CD14-positive monocyte (primary cell): ENCODE measurements around the gene MYPN. TPM values are rescaled to one million over a fixed set of nuclear protein-coding genes. Genes with fewer than 3 reads are reported as not detected.

Source experiments
- DNase-seq, 3 donors: peaks; one replicate each; pipeline ENCODE4 v3.0.0-alpha.2; 2011 to 2022
- H2AFZ ChIP-seq: 2 replicates; pipeline ENCODE4 v1.6.0; 2012; ENCODE audit warnings: mild to moderate bottlenecking, low read depth, low read length, inconsistent platforms; ENCODE audit not compliant: insufficient read depth, poor library complexity, severe bottlenecking
- H3K27ac ChIP-seq, 2 donors: 1 replicate in 1 of 2; 2 replicates in 1 of 2; pipeline ENCODE4 v1.5.1; 2012 to 2013; ENCODE audit warnings: low read length in 2 of 2, control low read depth in 1 of 2, inconsistent platforms in 1 of 2, low read depth in 1 of 2, mild to moderate bottlenecking in 1 of 2
- H3K27me3 ChIP-seq, 2 donors: one replicate each; pipeline versions ENCODE4 v1.6.0 to v1.6.1; 2011 to 2013; ENCODE audit warnings: low read length in 2 of 2; ENCODE audit not compliant: control insufficient read depth in 2 of 2, insufficient read depth in 2 of 2
- H3K36me3 ChIP-seq, 2 donors: replicated peaks in 1 of 2; 1 replicate in 1 of 2; 2 replicates in 1 of 2; pipeline versions ENCODE4 v1.5.1 to v1.6.1; 2012 to 2013; ENCODE audit warnings: low read length in 2 of 2, control low read depth in 1 of 2, inconsistent platforms in 1 of 2, mild to moderate bottlenecking in 1 of 2; ENCODE audit not compliant: insufficient read depth in 2 of 2, control insufficient read depth in 1 of 2
- H3K4me1 ChIP-seq, 2 donors: 1 replicate in 1 of 2; 2 replicates in 1 of 2; pipeline versions ENCODE4 v1.5.1 to v1.6.1; 2012 to 2013; ENCODE audit warnings: low read length in 2 of 2, control low read depth in 1 of 2, inconsistent platforms in 1 of 2, mild to moderate bottlenecking in 1 of 2, moderate library complexity in 1 of 2; ENCODE audit not compliant: insufficient read depth in 2 of 2, control insufficient read depth in 1 of 2
- H3K4me2 ChIP-seq: replicated peaks from 2 replicates; pipeline ENCODE3; 2012; ENCODE audit warnings: low read length, moderate library complexity, mild to moderate bottlenecking; ENCODE audit not compliant: poor library complexity, severe bottlenecking; ENCODE audit errors: extremely low read depth
- H3K4me3 ChIP-seq, 3 experiments: fragments of 200-600 bp in 1 of 3; sonication (generic) in 1 of 3; replicated peaks in 1 of 3; 1 replicate in 2 of 3; 2 replicates in 1 of 3; pipeline ENCODE4 v1.5.1; 2011 to 2013; ENCODE audit warnings: low read length in 3 of 3, mild to moderate bottlenecking in 3 of 3, control low read depth in 2 of 3, low read depth in 2 of 3, inconsistent platforms in 1 of 3, moderate library complexity in 1 of 3
- H3K79me2 ChIP-seq: 2 replicates; pipeline ENCODE4 v1.6.0; 2012; ENCODE audit warnings: mild to moderate bottlenecking, control low read depth, inconsistent platforms, low read length, moderate library complexity; ENCODE audit not compliant: insufficient read depth
- H3K9ac ChIP-seq: 2 replicates; pipeline ENCODE4 v1.6.0; 2017; ENCODE audit warnings: low read length, mild to moderate bottlenecking; ENCODE audit not compliant: insufficient read depth, poor library complexity, severe bottlenecking
- H3K9me3 ChIP-seq, 2 donors: replicated peaks in 1 of 2; 1 replicate in 1 of 2; 2 replicates in 1 of 2; pipeline versions ENCODE4 v1.5.1 to v1.6.1; 2012 to 2013; ENCODE audit warnings: low read length in 2 of 2, control low read depth in 1 of 2; ENCODE audit not compliant: control insufficient read depth in 1 of 2, insufficient read depth in 1 of 2
- H4K20me1 ChIP-seq: 2 replicates; pipeline ENCODE4 v1.6.0; 2012; ENCODE audit warnings: mild to moderate bottlenecking, low read length, control low read depth, moderate library complexity; ENCODE audit not compliant: insufficient read depth
- H3K27ac Mint-ChIP-seq, 7 donors: one replicate each; pipeline ENCODE4 v1.8.0; 2020; ENCODE audit warnings: mild to moderate bottlenecking in 7 of 7, mixed read lengths in 7 of 7, moderate library complexity in 6 of 7, inconsistent platforms in 2 of 7
- H3K27me3 Mint-ChIP-seq, 3 donors: one replicate each; pipeline ENCODE4 v1.8.0; 2021 to 2022; ENCODE audit warnings: low read depth in 3 of 3, mild to moderate bottlenecking in 3 of 3, mixed read lengths in 3 of 3, moderate library complexity in 3 of 3, inconsistent platforms in 1 of 3
- H3K36me3 Mint-ChIP-seq, 2 donors: one replicate each; pipeline ENCODE4 v1.8.0; 2020; ENCODE audit warnings: mixed read lengths in 2 of 2, inconsistent platforms in 1 of 2, mild to moderate bottlenecking in 1 of 2
- H3K4me1 Mint-ChIP-seq: one replicate; pipeline ENCODE4 v1.8.0; 2020; ENCODE audit warnings: mild to moderate bottlenecking, mixed read lengths
- H3K4me3 Mint-ChIP-seq, 2 donors: one replicate each; pipeline ENCODE4 v1.8.0; 2020; ENCODE audit warnings: mild to moderate bottlenecking in 2 of 2, mixed read lengths in 2 of 2, moderate library complexity in 1 of 2
- H3K9me3 Mint-ChIP-seq, 7 donors: one replicate each; pipeline ENCODE4 v1.8.0; 2020 to 2022; ENCODE audit warnings: mixed read lengths in 7 of 7, mild to moderate bottlenecking in 6 of 7, moderate library complexity in 6 of 7, inconsistent platforms in 2 of 7
- CTCF ChIP-seq: fragments of 200-600 bp; IDR thresholded peaks from one replicate; pipeline ENCODE4 v1.8.0; 2022; ENCODE audit warnings: antibody characterized with exemption, mild to moderate bottlenecking
- WGBS: methylation state at CpG from one replicate; pipeline ENCODE4 v1.1.5; 2013; ENCODE audit warnings: missing lambda C conversion rate; ENCODE audit not compliant: insufficient coverage; 5-methylcytosine and 5-hydroxymethylcytosine counted together
- intact Hi-C, 2 donors: fragments of 100-400 bp; cut with micrococcal nuclease; formaldehyde crosslinking; loops; one replicate each; pipeline versions ENCODE4 v1.15.0 to v1.15.1; 2023
- polyA plus RNA-seq, 3 donors: library from polyadenylated mRNA; depleted of rRNA in 1 of 3; unstranded in 2 of 3; stranded (reverse) in 1 of 3; fragments of 300-500 nt in 2 of 3; fragments of >200 nt in 1 of 3; fragmentation: Illumina TruSeq in 2 of 3; gene quantifications; 1 replicate in 2 of 3; 2 replicates in 1 of 3; pipeline ENCODE4 v1.2.3, GENCODE V29; 2012 to 2021

Gene MYPN
- polyA plus RNA-seq, 3 donors = not detected

GRCh38 chr10:68103901-68104300 is 5.4 kb upstream of the MYPN start:
- H3K27me3 ChIP-seq = no peaks in the 10 kb centered on the region
- TF ChIP-seq CTCF = no peak
- H3K4me2 ChIP-seq = no peak overlapping the region
- Mint-ChIP-seq H3K4me1 (peaks cover 2% of the 10 kb centered on the region), H3K27ac (peak overlapping the region in 1 of 7 donors; percentile 28), H3K36me3 (no peaks in the 10 kb centered on the region), H3K9me3 (no peaks in the 10 kb centered on the region), H3K27me3 (peaks cover 0 to 5% (median 3%) of the 10 kb centered on the region in 3 donors), H3K4me3 (no peak overlapping the region)
- no peak overlapping the region for H3K4me3 ChIP-seq
- whole genome bisulfite sequencing = no CpG with 5 or more reads among the region's 3 CpGs
- H3K9ac ChIP-seq = no peak overlapping the region
- H3K27ac ChIP-seq = no peak overlapping the region
- no peaks in the 10 kb centered on the region for H3K4me1 ChIP-seq
- H3K9me3 ChIP-seq = no peaks in the 10 kb centered on the region
- H3K36me3 ChIP-seq = no peaks in the 10 kb centered on the region
- H3K79me2 ChIP-seq = no peaks in the 10 kb centered on the region
- no peaks in the 10 kb centered on the region for H4K20me1 ChIP-seq
- no peak overlapping the region for H2AFZ ChIP-seq
- intact Hi-C loops = no loop called here
- DNase-seq = no peak

DNA sequence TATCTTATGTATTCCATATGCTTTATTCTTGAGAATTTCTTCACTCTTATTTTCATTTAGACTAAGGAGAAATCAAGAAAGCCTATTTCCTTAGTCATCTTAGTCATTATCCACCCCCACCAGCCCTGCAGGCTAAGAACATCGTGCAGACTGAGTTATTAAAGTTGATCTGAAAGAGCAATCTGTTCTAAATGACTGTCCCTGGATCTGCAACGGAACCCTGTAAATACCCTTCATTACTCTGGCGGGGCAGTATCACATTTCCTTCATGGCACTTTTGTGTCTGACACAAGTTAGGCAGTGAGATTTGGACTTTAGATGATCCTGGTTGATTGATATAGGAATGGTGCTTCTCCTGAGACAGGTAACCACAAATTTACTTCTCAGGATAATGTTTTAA is 3.5 kb upstream of the MYPN start:
- Mint-ChIP-seq H3K4me1 (peaks cover 2% of the 10 kb centered on the region), H3K36me3 (no peaks in the 10 kb centered on the region), H3K27me3 (peaks cover 0 to 3% (median 1%) of the 10 kb centered on the region in 3 donors), H3K4me3 (no peak overlapping the region), H3K27ac (no peak overlapping the region), H3K9me3 (no peaks in the 10 kb centered on the region)
- no peaks in the 10 kb centered on the region for H4K20me1 ChIP-seq
- no peak overlapping the region for H3K4me2 ChIP-seq
- no peaks in the 10 kb centered on the region for H3K27me3 ChIP-seq
- DNase-seq = no peak
- H3K36me3 ChIP-seq = no peaks in the 10 kb centered on the region
- H3K27ac ChIP-seq = no peak overlapping the region
- H3K9me3 ChIP-seq = no peaks in the 10 kb centered on the region
- H3K9ac ChIP-seq = no peak overlapping the region
- no peaks in the 10 kb centered on the region for H3K4me1 ChIP-seq
- WGBS = no CpG with 5 or more reads among the region's 3 CpGs
- no peak overlapping the region for H2AFZ ChIP-seq
- H3K79me2 ChIP-seq = no peaks in the 10 kb centered on the region
- intact Hi-C loops = no loop called here
- no peak for TF ChIP-seq CTCF
- H3K4me3 ChIP-seq = no peak overlapping the region
